Measurements from ENCODE around the gene CFAP299. TPM values are rescaled to one million over a fixed set of nuclear protein-coding genes. Genes with fewer than 3 reads are reported as not detected.

Gene CFAP299
- total RNA-seq, 1 donor from 2014 or later: not detected

GRCh38 chr4:80903020-80903419 lies 567.5 kb downstream of the CFAP299 start:
- intact Hi-C loops (cut with micrococcal nuclease): no loop called here

DNA sequence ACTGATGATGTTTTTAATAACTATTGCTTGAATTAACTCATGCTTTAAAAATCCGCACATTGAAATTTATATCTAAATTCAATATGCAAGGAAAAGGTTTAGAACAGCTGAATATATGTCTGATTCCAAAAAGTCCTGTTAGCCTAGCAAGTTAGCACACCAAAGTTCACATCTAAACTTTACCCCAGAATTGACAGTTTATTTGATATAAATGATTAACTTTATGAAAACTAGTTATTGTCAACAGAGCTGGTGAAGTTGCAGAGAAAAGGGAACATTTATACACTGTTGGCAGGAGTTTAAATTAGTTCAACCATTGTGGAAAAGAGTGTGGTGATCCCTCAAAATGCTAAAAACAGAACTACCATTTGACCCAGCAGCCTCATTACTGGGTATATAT lies 574.4 kb downstream of the CFAP299 start:
- intact Hi-C loops (cut with micrococcal nuclease): no loop called here

DNA sequence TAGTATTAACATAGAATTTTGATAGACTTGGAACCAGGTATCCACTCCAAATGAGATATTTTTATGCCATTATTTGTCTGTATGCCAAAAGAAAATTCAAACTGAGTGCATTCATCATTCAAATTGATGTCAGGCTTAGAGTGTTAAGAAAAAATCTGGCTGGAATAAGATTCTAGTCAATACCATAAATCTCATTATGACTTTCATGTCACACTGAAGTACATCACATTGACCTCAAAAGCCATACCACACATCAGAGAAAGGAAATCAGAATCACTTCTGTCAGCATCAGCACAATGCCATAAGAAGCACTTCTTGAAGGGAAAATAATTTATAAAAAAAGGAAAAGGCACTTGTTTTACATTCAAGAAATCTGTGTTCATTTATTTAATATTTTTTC lies 575.9 kb downstream of the CFAP299 start:
- intact Hi-C loops (cut with micrococcal nuclease): no loop called here

GRCh38 chr4:80912350-80912749 lies 576.8 kb downstream of the CFAP299 start:
- intact Hi-C loops (cut with micrococcal nuclease): no loop called here

DNA sequence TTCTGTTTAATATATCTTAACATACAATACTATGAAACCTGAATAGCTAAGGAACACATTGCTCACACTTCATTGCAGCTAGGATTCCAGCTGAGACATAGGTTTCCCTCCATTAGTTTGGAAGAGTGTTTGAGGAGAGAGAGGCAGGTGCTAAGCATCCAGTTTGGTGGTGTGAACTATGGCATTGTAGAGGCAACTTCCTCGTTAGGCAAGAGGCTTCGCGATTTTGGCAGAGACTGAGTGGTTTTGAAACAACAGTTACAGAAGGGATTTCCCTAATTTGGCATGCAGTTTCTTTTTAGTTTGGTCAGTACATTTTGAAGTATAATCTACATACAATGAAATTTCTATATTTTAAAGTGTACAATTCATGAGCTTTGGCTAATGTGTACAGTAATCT lies 577.9 kb downstream of the CFAP299 start:
- intact Hi-C loops (cut with micrococcal nuclease): no loop called here

- intact Hi-C loops (cut with micrococcal nuclease): no loop called here
Measured at GRCh38 chr4:80916770-80917169, 581.2 kb downstream of the CFAP299 start.

DNA sequence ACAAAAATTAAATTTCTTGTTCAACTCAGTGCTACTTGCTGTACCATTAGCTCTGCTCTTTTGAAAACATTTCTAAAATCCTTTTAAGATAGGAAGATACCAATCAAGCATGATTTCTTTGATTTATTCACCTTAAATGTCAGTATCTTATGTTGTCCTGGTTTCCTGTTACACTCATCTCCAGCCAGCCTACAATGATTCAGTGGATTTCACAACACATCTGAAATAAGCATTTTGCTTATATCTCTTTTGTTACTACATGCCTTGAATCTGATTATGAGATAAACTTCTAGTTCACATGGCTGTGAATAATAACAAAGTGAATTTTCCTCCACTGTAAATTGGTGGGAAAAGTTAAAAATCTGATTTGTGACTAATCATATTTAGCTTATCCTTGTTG lies 582.5 kb downstream of the CFAP299 start:
- intact Hi-C loops (cut with micrococcal nuclease): no loop called here

DNA sequence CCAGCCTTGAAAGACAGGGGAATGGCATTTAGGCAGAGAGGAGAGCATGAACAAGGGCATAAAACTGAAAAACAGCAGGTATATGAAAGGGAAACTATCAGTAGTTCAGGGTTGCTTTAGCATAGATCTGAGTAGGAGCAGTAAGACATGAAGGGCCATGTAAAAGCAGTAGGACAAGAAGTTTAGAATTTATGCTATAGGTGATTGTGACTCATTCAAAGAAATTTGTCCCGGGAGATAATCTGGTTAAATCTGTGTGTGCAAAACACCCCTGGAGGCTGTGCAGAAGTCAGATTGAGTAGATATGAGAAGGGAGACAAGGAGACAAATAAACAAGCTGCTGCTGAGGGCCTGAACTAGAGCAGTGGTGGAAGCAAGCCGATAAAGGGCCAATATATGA lies 585.9 kb downstream of the CFAP299 start:
- intact Hi-C loops (cut with micrococcal nuclease): no loop called here

DNA sequence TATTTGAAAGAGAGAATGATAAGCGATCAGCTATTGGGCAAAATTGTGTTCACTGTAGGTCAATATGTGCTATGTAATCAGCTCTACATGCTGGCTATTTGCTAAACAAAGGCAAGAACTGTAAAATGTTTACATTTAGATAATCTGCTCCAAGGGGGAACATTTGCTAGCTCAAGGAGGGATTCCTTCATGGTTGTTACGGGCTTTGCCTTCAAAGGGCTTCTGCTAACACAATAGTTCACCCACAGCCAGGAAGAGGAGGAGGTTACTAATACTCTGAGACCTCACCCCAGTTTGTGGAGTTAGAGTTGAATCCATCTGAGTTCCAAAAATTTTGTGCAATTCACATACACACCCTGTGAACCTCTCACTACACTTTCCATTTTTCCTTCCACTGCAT lies 587.4 kb downstream of the CFAP299 start:
- intact Hi-C loops (cut with micrococcal nuclease): no loop called here

GRCh38 chr4:80925293-80925692 lies 589.8 kb downstream of the CFAP299 start:
- intact Hi-C loops (cut with micrococcal nuclease): no loop called here

GRCh38 chr4:80926446-80926845 lies 590.9 kb downstream of the CFAP299 start:
- intact Hi-C loops (cut with micrococcal nuclease): no loop called here

- intact Hi-C loops (cut with micrococcal nuclease): no loop called here
Measured at GRCh38 chr4:80926891-80927290, 591.4 kb downstream of the CFAP299 start.

GRCh38 chr4:80927420-80927819 lies 591.9 kb downstream of the CFAP299 start:
- intact Hi-C loops (cut with micrococcal nuclease): no loop called here

DNA sequence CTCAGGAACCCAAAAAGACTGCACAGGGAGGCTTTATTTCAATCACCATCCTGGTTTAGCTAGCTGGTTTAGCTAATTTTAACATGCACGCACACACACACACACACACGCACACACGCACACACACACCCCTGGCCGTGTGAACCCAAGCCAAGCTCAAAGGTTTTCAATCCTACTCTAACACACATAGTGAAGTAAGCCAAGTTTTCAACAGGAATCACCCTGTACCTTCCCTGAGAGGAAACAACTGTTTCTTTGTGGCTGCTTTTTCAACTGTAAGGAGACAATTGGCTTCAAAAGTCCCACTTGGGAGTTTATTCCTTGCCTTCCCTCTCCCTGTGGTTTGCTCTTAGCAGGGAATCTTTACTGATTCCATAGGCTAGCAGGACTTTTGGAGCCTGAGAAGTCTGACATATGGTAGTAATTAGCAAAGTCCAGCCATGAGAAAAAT lies 596.1 kb downstream of the CFAP299 start:
- intact Hi-C loops (cut with micrococcal nuclease): no loop called here

DNA sequence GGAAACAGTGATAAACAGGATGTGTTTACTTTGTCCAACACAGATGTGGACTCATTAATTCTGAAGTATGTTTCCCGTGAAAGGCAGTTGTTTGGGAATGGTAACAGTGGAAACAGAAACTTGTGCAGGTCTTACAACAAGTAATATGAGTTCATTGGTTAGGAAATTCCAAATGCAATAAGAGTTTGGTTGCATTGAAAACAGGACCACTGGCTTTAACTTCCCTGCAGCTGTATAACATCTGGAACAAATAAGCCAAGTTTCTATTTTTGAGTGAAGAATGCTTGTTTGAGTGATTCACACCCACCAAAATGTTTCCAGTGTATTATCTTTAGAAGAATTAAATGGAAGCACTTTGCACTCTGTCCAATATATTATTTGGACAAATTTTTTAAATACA lies 612.6 kb downstream of the CFAP299 start:
- intact Hi-C loops (cut with micrococcal nuclease): no loop called here

DNA sequence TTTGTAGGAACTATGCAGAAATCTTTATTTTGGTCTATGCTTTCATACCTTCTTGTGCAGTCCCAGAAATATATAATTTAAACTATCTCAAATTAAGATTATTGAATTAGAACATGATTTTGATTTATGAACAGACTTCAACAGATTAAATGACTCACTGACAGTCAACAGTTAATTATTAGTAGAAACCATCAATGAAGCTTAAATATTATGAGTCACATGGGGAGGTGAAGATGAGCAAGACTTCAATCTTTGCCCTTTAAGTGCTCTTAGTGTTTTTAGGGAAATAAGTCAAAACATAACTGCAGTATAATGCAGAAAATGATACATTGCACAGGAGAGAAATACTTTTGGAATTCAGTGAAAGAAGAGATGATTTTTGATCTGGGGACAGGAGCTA lies 613.5 kb downstream of the CFAP299 start:
- intact Hi-C loops (cut with micrococcal nuclease): no loop called here

- intact Hi-C loops (cut with micrococcal nuclease): no loop called here
Measured at GRCh38 chr4:80956421-80956820, 620.9 kb downstream of the CFAP299 start.

DNA sequence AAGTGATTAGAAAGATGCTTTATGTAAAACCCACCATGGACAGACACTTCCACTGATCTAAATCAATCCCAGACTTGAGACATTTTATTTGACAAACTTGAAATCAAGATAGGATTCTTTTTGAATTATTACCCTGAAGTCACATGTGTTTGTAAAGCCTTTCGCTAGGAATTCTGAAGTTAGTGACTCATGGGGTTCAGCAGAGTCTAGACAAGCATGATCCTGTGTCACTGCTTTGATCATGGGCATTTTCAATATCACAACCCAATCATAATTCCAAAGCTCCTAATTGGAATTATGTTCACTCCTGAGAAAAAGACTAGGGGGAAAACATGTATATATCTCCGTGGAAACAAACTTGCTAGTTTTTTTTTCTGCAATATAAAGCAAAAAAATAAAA lies 627.5 kb downstream of the CFAP299 start:
- intact Hi-C loops (cut with micrococcal nuclease): no loop called here

DNA sequence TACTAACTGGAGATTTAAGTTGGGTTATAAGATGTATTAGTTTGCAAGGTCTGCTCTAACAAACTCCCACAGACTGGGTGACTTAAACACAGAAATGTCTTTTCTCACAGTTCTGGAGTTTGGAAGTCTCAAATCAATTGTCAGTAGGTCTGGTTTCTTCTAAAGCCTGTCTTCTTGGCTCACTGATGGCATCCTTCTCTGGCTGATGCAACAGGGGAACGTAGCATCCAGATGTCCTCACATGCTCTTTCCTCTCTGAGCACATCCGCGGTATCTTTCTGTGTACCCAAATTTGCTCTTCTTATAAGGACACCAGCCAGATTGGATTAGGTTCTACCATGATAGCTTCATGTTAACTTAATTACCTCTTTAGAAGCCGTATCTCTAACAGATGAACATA lies 631.8 kb downstream of the CFAP299 start:
- intact Hi-C loops (cut with micrococcal nuclease): no loop called here

DNA sequence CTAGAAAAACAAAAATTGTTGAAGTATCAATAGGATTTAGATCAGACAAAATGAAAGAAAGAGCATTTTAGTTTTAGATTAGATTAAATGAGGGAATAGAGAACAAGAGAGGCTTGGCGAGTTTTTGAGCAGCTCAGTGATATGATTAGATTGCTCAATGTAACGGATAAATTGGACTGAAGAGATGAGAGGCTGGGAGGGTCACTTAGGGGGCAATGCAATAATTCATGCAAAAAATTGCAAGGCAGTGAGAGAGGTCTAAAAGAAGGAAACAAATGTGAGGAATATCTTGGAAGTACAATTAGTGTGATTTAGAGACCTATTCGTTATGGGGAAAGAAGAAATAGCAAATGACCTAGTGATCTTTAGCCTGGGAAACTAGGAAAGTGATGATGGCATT lies 644.7 kb downstream of the CFAP299 start:
- intact Hi-C loops (cut with micrococcal nuclease): no loop called here

GRCh38 chr4:80986011-80986410 lies 650.5 kb downstream of the CFAP299 start:
- intact Hi-C loops (cut with micrococcal nuclease): no loop called here

DNA sequence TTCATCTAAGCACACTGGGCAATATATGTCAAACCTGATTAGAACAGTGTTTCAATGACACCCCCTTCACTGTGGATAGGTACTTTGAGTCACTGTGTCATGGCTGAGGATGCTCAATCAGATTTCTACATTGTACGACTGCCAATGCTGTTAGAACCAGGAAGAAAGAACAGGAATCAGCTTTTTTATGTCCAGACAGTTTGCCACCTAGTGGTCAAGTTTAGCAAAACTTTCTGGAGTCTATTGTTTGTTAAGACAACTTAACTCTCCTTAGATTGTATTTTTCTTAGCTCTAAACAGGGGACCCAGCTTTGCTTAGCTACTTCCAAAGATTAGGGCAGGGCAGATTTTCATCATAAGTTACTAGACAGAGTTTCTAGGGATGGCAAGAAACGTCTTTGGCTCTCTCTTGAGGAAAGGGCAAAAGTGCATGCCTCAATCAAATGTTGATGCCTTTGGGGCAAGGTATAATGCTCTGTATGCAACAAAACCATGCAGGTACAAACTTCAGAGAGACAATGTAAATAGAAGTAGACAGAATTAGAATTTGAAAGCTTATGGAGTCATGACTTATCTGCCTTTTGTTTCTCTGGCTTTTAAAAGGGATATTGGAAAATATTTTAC lies 654.5 kb downstream of the CFAP299 start:
- intact Hi-C loops (cut with micrococcal nuclease): loop anchor here (1.0 kb wide), 2 partner anchors 624 to 628 kb away; no protein-coding TSS in a partner anchor

DNA sequence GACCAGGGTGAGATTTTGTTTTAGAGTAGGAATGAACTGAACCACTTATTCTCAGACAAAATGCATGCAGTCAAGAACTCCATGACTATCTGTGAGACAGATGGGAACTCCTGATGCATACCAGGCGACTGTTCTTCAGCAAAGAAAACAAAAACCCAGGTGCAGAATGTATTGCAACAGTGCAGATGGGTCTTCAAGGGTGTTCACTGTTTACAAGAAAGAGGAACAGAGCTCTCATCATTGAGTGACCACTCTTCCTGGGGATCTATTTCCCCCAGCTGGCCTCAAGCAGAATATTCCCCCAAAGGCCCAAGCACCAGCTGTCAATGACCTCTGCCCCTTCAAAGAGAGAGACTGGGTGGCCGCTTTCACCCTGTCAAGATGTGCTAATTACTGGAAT lies 655.3 kb downstream of the CFAP299 start:
- intact Hi-C loops (cut with micrococcal nuclease): loop anchor here (1.0 kb wide), 2 partner anchors 625 to 629 kb away; no protein-coding TSS in a partner anchor

DNA sequence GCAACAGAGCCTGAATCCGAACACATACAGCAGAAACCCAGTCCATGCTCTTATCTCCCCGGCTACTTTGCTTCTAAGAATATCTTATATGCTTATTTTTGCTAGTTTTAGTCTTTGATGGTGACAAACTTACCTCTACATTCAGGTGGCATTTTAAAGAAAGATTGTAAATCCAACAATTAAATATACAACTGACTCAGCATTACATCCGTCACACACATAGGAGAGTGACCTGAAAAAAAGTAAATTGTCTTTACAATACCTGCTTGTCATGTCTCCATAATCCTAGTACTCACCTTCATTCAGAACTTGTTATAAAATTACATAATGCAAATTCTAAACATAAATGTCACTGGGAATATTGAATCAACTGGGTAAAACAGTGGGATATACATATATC lies 664.4 kb downstream of the CFAP299 start:
- intact Hi-C loops (cut with micrococcal nuclease): no loop called here

All from T-helper 1 cell treated with Interleukin-12 subunit alpha and Interleukin-12 subunit beta and Interleukin-4 antibody, amounts not matched to agents 30 ng/mL and 1 ng/mL, for 36 hours (primary cell).